ENCODE data around the gene HECTD4.
A peak's percentile ranks its signal among the peaks of the same experiment; 100 is the strongest.
"Not testable (repeated sequence)": the region's sequence is repeated elsewhere in the genome, so short reads cannot be mapped to it uniquely, and the experiment has no call there.

HECTD4 gene

DNA sequence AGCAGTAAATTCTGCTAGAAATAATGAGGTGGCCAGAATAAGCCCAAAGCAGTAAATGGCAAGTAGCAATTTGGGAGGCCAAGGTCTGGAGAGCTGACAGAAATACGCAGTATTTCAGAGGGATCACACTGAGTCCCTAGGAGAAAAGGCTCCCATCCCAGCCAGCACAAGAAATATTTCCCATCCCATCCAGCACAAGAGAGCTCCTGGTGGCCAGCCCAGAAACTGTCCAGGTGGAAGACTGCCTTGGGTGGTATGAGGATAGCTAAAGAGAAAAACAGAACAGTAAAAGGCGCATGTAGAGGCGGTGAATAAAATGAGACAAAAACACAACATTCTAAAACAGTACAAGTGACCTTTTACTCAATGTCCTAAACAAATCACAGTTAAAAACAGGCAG, 120.7 kb downstream of the HECTD4 start:
- DNase-seq (ENCODE audit: low spot score), result peak; percentile 12

DNA sequence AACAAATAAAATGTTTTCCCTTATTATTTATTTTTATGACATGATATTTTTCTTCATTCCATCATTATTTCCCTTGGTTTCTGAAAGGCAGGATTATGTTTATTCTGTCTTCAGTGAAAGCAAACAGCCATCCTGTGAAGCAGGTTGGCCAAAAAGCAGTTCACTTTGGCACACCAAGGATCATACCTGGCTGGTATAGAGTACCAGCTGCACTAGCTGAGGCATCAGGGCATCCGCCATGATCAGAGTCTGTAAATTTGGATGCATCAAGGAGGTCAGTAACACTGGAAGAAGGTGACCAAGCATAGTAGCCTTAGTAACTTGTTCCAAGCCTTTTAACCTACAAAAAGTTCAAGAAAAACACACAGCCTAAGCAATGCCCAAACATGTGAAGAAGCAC, 123.3 kb downstream of the HECTD4 start:
- DNase-seq (ENCODE audit: low spot score), result no peak

DNA sequence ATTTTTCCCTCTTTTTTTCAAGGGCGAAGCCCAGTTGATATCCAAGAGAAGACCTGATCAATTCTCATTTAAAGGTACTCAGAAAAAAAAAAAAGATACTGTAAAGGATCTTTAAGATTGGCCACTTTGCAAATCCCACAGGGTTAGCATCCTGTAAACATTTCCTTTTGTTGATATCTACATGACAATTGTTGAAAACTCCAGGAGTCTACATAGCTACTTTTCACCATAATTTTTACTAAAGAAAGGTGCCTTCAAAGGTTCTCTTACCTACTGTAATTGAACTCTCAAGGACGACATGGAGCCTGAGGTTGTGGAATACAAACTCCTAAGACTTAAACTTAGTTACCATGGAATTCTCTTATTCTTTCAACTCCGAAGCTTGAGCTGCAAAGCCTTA, 125.5 kb downstream of the HECTD4 start:
- no peak for DNase-seq (ENCODE audit: low spot score)

DNA sequence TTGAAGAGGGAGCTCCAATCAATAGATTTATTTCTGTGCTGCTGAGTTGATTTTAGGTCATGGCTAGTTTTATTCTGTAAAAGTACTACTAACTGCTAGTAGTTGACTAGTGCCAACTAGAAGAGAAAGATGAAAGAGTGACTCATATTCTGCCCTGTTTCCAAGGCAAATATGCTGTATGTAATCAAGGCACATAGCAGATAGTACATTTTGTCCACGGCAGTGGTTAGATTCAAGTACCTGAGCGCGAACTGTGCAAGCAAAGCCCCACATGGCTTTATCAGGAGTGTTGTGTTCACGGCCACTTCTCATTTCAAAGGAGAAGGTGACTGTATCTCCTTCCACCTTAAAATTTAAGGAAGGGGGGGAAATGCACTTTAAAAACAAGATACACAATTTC, 130.0 kb downstream of the HECTD4 start:
- DNase-seq (ENCODE audit: low spot score), result no peak

DNA sequence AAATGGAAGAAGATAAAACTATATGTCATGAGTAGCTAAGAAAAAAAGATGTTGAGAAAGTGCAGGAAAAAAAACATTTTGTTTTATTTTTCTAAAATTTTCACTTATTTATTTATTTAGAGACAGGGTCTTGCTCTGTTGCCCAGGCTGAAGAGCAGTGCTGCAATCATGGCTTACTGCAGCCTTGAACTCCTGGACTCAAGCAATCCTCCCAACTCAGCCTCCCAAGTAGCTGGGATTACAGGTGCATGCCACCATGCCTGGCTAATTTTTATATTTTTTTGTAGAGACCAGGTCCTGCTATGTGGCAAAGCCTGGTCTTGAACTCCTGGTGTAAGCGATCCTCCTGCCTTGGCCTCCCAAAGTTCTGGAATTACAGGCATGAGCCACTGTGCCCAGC, 137.3 kb downstream of the HECTD4 start:
- not testable (repeated sequence) for DNase-seq (ENCODE audit: low spot score)

DNA sequence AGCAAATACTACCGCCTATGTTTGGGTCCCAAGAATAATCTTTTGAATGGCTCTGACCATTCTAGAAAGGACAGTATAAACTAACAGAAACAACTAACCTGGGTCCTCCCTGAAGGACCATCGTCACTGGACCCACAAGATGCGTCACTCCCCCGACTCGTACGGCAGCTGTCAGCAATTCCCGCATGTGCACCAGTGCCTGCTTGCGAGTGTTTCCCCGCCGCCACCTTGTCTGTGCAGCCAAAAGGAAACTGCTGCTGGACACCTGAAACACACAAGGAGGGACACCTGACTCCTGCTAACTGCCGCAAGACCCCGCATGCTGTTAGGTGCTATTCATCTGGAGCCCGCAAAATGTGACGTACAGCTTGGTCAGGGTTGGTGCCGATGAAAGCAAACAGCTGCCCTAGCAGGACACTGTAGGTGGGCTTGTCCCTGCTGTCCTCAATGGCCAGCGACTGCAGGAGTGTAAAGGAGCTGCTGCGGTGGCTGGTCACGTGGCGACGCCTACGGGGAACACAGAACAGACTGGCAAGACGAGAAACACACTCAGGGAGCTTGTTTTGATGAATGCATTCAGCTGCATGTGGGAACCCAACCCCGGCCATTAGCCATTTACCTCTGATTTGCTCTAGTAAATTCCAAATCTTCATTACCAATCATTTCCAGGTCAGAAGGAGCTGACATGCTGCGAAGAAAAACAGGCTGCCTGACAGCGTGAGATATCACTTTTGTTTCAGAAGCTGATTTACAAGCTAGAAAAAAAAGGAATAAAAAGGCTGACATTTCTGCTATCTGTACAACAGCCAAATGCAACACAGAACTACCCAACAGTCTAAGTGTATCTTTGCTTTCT, 138.7 kb downstream of the HECTD4 start:
- DNase-seq (ENCODE audit: low spot score), result no peak

DNA sequence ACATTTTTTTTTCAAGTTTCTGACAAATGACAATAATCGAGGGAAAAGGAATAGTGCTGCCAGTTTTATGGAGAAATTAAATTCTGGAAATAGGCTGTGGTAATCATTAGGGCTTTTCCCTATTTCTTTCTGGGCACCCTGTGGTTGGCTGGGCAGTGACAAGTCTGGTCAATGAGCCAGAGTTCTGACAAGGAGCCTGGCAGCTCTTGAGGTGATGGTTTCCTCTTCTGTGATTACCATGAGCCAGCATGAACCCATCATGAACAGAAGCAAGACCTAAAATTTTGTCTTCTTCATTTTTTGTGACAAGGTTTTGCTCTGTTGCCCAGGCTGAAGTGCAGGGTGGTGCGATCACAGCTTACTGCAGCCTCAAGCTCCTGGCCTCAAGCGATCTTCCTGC, 141.1 kb downstream of the HECTD4 start:
- no peak for DNase-seq (ENCODE audit: low spot score)

DNA sequence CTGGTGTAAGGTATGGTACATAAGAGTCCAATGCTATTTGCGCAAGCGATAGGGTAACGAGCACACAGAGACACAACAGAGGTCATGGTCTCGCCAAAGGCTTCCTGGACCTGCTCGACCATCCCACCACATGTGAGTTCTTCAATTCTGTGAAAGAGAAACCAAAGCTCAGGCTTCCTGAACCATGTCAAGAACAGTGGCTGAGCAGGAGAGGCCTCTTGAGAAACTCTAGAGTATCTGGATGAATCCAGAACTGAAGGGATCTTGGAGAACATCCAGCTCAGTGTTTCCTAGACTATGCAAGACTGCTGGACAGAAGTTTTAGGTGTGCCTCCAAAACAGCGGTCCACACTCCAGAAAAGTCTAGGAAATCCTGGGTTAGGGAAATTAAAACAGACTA, 142.3 kb downstream of the HECTD4 start:
- no peak for DNase-seq (ENCODE audit: low spot score)

DNA sequence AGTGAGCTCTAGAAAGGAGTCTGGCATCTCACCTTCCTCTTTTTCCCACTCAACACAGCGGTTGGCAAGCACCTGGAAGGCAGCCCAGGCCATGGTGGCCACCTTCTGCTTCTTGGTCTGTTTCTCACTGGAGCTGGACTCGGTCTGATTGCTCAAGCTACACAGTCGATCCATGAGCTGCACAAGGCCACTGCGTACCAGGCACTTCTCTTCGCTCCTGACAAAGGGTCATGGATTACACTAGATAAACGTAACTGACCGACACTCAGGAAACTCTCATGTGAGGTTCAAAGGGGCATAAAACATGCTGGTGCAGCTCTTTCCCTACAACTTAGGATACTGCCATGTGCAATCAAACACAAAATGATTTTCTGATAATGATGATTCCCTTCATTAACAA, 143.2 kb downstream of the HECTD4 start:
- no peak for DNase-seq (ENCODE audit: low spot score)

DNA sequence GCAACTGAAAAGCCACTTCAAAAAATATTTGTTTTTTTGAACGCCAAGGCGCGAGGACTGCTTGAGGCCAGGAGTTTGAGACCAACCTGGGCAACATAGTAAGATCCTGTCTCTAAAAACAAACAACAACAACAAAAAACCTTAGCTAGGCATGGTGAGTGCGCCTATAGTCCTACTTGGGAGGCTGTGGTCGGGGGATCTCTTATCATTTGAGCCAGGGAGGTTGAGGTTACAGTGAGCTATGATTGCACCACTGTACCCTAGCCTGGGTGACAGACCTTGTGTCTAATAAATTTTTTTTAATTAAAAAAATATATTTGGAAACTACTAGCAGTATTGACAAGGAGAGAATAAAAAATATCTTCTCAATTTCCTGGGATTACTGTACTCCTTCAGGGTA, 143.8 kb downstream of the HECTD4 start:
- DNase-seq (ENCODE audit: low spot score), result no peak

DNA sequence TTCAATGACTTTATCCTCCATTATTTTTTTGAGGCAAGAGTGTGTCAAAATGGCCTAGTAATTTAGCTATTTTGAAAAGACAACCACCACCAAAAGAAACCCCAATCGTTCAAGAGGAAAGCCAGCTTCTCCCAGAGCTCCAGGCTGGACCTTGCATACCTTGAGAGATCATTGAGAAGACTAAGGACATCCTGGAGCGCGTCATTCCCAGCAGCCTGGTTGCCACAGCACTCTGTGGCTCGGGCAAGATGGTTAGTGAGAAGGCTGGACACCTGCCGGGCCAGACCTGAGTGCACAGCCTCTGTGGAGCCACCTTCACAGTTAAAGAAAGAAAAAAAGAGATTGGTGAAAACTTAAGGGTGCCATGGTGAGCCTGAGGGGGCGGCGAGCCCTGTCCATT, 145.4 kb downstream of the HECTD4 start:
- DNase-seq (ENCODE audit: low spot score), result no peak

DNA sequence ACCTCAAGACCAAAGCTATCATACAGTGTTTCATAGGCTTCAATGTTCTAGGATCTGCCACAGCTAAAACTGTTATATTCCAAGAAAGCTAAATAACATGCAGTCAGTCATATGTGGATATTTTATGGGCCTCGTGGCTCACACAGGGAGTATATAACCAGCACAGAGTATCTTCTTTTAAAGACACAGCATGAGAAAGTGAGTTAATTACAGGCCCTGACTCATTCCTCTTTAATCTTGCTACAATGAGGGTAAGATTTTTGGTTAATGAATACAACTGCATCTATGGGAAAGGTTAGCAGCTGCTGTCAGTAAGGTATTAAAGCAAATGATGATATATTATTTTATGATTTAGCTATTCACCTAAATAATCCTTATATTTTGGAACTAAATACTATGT, 145.8 kb downstream of the HECTD4 start:
- no peak for DNase-seq (ENCODE audit: low spot score)

DNA sequence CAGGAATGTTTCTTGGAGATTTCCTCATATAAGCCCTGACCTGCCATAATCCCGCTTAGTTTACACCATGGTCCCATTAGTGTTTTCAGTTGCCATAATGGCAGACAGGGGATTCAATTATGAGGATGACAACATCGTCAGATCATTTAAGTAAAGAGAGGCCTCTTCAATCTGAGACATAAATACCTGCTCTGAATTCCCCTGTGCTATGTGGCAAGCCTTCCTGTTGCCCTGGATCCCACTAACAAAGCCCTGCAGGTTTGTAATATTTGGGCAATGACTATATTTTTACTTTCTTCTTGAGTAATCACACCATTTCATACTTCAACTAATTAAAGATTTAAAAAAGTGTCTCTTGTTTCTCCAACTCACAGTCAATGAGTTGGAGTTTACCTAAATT, 147.9 kb downstream of the HECTD4 start:
- no peak for DNase-seq (ENCODE audit: low spot score)

DNA sequence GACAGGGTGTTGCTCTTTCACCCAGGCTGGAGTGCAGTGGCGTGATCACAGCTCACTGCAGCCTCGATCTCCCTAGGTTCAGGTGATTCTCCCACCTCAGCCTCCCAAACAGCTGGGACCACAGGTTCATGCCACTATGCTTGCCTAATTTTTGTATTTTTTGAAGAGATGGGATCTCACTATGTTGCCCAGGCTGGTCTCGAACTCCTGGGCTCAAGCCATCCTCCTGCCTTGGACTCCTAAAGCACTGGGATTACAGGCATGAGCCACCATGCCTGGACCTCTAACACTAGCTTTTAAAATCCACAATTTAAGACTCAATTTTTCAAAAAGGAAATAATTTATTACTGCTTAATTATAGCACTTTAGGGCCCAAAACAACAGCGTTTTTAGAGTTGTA, 149.0 kb downstream of the HECTD4 start:
- no peak for DNase-seq (ENCODE audit: low spot score)

DNA sequence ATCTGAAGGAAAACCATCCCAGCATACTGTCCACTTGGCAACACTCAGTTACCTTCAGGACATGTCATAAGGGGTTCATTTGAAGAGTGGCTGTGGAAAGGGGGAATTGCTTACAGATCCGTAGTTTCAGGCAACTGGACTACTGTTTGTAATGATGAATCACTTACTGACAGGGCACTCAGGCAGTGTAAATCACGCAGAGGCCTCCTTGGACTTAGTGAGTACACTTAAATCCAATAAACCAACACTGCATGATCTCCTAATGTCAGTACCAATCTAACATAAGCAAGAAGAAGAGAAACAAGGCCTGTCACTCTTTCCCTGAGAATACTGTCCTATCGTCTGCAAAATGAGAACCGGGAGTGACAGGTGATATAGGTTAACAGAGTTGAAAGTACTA, 152.1 kb downstream of the HECTD4 start:
- no peak for DNase-seq (ENCODE audit: low spot score)

DNA sequence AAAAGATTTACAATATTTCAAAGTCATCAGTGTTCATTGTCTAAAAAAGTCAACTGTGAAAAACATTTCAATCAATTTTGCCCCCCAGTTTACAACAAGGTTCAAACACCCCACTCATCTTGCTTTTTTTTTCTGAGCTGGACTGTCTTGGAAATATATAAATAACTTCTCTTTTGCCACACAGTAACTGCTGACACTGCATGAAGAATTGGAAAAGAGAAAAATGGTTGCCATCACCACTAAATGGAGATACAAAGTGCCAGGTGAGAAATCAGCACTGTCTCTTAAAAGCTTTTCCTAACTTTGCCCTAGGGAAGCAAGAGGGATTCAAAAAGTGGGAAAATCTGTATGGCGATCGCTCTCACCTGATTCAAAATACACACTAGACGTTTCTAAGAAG, 155.5 kb downstream of the HECTD4 start:
- DNase-seq (ENCODE audit: low spot score), result no peak

DNA sequence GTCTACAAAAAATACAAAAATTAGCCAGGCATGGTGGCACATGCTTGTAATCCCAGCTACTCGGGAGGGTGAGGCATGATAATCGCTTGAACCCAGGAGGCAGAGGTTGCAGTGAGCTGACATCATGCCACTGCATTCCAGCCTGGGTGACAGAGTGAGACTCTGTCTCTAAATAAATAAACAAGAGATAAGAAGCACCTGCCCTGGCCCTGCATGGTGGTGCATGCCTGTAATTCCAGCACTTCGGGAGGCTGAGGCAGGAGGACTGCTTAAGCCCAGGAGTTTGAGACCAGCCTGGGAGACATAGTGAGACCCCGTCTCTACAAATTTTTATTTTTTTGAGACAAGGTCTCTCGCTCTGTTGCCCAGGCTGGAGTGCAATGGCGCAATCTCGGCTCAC, 161.6 kb downstream of the HECTD4 start:
- not testable (repeated sequence) for DNase-seq (ENCODE audit: low spot score)

DNA sequence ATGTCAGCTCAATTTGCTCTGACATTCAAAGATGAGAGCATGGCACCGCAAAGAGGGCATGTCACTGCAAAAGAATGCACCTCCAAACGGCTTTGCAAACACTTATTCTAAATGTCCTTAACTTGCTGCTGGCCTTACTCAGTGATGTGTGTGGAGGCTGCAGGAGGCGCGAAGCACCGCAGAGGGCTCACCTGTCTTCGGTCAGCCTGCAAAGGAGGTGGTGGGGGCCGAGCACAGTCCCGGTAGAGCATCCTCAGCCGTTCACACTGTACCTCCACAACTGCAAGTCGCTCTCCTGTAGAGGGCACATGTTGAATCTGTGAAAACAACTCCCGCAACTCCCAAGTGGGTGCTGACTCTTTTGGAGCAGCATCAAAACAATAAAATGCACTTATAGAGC, 163.0 kb downstream of the HECTD4 start:
- DNase-seq (ENCODE audit: low spot score), result no peak

DNA sequence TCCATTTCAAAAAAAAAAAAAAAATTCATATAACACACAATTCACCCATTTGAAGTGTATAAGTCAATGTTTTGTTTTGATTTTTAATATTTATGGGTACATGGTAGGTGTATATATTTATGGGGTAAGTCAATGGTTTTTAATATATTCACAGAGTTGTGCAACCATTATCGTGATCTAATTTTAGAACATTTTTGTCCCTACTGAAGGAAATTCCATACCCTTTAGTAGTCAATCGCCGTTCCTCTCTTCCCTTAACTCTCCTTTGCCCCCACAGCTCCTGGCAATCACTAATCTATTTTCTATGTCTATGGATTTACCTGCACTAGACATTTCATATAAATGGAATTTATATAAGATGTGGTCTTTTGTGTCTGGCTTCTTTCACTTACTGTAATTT, 164.1 kb downstream of the HECTD4 start:
- peak; percentile 39 for DNase-seq (ENCODE audit: low spot score)

DNA sequence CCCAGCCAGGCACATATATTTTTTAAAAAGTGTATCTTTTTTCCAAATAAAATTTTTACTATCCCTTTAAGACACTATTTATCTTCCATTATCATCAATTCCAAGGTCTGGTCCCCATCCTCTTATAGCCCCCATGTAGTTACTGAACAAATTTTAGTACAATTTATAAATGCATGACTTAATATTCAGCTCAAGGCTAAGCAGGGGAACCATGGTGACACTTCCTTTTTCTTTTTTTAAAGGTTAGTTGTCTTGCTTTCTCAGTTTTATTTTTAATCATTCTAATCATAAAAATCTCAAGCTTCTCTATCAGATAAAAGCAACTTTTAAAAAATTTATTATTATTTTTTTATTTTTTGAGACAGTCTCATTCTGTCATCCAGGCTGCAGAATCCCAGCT, 164.6 kb downstream of the HECTD4 start:
- DNase-seq (ENCODE audit: low spot score), result no peak

DNA sequence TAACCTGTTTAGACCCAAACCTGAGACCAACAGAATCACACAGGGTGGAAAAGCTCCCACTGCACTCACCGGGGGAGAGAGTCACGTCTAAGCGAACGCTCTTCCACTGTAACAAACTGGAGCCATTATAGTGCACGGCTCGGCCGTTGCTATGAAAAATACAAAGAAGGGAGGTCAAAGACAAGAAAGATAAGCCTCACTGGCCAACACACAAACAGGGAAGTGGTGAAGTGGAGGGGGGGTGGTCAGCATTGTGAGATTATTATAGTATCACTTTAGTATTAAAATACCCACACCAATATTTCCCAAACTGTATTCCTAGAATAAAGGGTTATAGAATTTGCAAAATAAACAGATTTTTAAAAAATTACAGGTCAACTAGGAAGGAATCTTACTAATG, 166.0 kb downstream of the HECTD4 start:
- DNase-seq (ENCODE audit: low spot score), result no peak

DNA sequence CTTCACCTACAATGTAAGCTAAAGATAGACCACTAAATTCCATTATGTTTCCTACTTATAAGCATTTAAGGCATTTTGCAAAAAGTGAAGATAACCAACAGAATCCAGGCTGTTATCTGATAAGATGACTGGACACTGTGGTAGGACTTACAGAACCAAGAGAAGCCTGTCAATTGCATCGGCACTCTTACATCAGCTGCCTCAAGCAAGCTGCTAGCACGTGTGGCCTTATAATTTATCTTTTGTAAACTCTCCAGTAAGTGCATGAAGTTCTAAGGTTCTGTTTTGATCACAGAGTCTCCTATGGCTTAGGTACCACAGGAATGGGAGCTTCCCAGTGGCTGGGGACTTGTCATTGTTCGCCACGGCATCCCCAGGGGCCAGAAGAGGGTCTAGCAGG, 168.2 kb downstream of the HECTD4 start:
- DNase-seq (ENCODE audit: low spot score), result no peak

DNA sequence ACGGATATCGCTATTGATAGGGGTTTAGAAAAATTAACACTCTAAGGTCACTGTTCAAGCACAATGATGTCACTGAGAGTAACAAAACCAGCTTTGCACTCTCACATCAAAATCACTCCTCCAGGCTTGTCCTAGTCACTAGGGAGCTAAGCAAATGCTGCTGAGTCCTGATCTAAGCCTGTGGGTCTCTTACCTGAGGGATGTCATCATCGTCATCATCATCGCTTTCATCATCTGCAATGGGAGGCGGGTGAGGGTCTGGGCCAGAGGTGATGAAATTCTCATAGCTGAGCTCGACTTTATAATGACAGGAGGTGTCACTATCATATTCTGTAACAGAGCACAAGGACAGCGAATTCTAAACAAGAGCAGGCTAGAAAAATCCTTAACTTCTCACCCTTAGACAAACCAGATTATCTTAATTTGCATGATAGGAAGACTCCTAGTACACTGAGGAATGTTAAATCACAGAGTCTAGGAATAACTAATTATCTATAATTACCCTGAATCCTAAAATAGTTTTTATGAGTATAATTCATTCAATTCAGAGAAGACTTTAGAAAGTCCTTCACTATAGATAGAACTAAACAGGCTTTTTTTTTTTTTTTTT, 173.8 kb downstream of the HECTD4 start:
- no peak for DNase-seq (ENCODE audit: low spot score)

DNA sequence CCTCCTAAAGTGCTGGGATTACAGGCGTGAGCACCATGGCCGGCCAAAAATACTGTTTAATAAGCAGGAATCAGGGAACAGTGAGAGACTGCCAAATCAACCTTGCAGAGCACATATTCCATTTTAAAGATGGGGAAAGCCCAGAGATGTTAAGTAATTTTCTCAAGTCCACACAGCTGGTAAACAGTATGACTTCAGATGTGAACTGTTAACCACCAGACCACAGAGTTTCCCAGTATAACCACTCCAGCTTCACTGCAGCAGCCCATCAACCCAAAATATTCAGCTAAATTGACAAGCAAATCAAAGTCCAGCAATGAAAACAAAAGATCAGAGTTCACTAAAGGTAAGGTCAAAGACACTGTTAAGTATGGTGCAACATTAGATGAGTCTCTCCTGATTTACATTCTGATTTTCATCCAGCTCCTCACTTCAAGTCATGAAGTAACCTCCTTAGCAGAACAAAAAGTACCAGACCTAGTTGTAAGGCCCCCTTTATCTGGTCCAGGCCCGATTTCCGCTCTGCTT, 174.8 kb downstream of the HECTD4 start:
- no peak for DNase-seq (ENCODE audit: low spot score)
